ENCODE results near the gene UBE3B.

- TF ChIP-seq CTCF (IDR thresholded peaks at IDR 0.05; ENCODE audit: poor library complexity) (no peak), EZH2phosphoT487 (IDR thresholded peaks at IDR 0.05; ENCODE audit: low read depth, severe bottlenecking, unreplicated experiment) (no peak), EZH2 (IDR thresholded peaks at IDR 0.05; ENCODE audit: borderline replicate concordance) (no peak)
Observed at GRCh38 chr12:109542876-109543275, 65.4 kb downstream of the UBE3B start.

Data from hepatocyte (in vitro differentiated cells).